B cell (primary cell): ENCODE data around the gene ZBP1.

Source experiments
- CTCF ChIP-seq: fragments of 200-600 bp; IDR thresholded peaks from one replicate; pipeline ENCODE4 v1.8.0; 2022; ENCODE audit warnings: antibody characterized with exemption, mild to moderate bottlenecking
- EZH2 ChIP-seq: IDR thresholded peaks from 2 replicates; pipeline ENCODE4 v1.6.1; 2012; ENCODE audit warnings: borderline replicate concordance, low read depth, mild to moderate bottlenecking, moderate library complexity, low read length; ENCODE audit not compliant: insufficient read depth, poor library complexity, severe bottlenecking

- no peak for TF ChIP-seq EZH2
- TF ChIP-seq CTCF, result no peak
These were observed 52.7 kb downstream of the ZBP1 start for GRCh38 chr20:57567471-57568079.
